ENCODE results near the gene CD46.
"Not testable (repeated sequence)": the region's sequence is repeated elsewhere in the genome, so short reads cannot be mapped to it uniquely, and the experiment has no call there.

Gene CD46

GRCh38 chr1:207755846-207756693 is 4.2 kb downstream of the CD46 start:
- DNase-seq (ENCODE audit: low read depth), result no peak
- H3K4me3 ChIP-seq (replicated peaks; ENCODE audit: low read depth, low read length), result no peak overlapping the region
- TF ChIP-seq CTCF (IDR thresholded peaks at IDR 0.05; ENCODE audit: low read length, missing control alignments), result no peak

GRCh38 chr1:207762622-207763021 is 10.8 kb downstream of the CD46 start:
- no peak for DNase-seq (ENCODE audit: low read depth)
- TF ChIP-seq CTCF (IDR thresholded peaks at IDR 0.05; ENCODE audit: low read length, missing control alignments), result no peak
- no peak overlapping the region for H3K4me3 ChIP-seq (replicated peaks; ENCODE audit: low read depth, low read length)

- DNase-seq (ENCODE audit: low read depth), result no peak
- no peak for TF ChIP-seq CTCF (IDR thresholded peaks at IDR 0.05; ENCODE audit: low read length, missing control alignments)
- no peak overlapping the region for H3K4me3 ChIP-seq (replicated peaks; ENCODE audit: low read depth, low read length)
Observed at GRCh38 chr1:207763091-207763490, 11.2 kb downstream of the CD46 start.

- no peak for TF ChIP-seq CTCF (IDR thresholded peaks at IDR 0.05; ENCODE audit: low read length, missing control alignments)
- no peak for DNase-seq (ENCODE audit: low read depth)
- no peak overlapping the region for H3K4me3 ChIP-seq (replicated peaks; ENCODE audit: low read depth, low read length)
Observed at GRCh38 chr1:207763972-207764371, 12.1 kb downstream of the CD46 start.

GRCh38 chr1:207766569-207766968 is 14.7 kb downstream of the CD46 start:
- H3K4me3 ChIP-seq (replicated peaks; ENCODE audit: low read depth, low read length), result no peak overlapping the region
- no peak for TF ChIP-seq CTCF (IDR thresholded peaks at IDR 0.05; ENCODE audit: low read length, missing control alignments)
- no peak for DNase-seq (ENCODE audit: low read depth)

- H3K4me3 ChIP-seq (replicated peaks; ENCODE audit: low read depth, low read length); DNase-seq (ENCODE audit: low read depth): not testable (repeated sequence)
Observed at GRCh38 chr1:207770514-207770913, 18.7 kb downstream of the CD46 start.

- not testable (repeated sequence) for DNase-seq (ENCODE audit: low read depth); H3K4me3 ChIP-seq (replicated peaks; ENCODE audit: low read depth, low read length)
Observed at GRCh38 chr1:207776045-207776444, 24.2 kb downstream of the CD46 start.

DNA sequence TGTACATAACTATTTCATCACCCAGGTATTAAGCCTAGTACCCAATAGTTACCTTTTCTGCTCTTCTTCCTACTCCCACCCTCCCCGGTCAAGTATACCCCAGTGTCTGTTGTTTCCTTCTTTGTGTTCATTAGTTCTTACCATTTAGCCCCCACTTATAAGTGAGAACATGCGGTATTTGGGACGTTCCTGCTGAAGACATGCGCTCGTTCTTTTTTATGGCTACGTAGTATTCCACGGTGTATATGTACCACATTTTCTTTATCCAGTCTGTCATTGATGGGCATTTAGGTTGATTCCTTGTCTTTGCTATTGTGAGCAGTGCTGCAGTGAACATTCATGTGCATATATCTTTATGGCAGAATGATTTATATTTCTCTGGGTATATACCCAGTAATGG is 25.6 kb downstream of the CD46 start:
- DNase-seq (ENCODE audit: low read depth); H3K4me3 ChIP-seq (replicated peaks; ENCODE audit: low read depth, low read length): not testable (repeated sequence)

Measured in fibroblast of pulmonary artery (primary cell).